NCI-H748 (cell line): ENCODE results near the gene LOC128125822.

Experiments used
- DNase-seq: peaks from one replicate; lab custom pipeline; 2025; ENCODE audit not compliant: unreplicated experiment; lab: John Stamatoyannopoulos, UW

LOC128125822 gene

DNA sequence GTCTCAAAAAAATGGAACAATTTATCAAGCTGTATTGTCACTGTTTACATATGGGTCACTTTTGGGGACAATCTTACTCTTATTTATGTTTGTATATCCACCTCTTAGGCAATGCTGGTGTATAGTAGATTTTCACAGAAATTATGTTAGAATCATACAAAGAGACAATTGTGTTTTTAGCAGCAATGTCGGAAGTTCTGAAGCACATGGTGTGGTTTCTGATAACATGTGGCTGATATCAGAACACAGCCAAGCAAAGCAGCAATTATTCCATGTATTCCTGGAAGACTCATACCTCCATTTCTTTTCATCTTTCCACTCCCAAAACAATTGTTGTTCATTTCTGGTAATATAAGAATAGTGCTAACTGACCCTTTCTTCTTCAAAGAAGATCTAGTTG is 17.5 kb upstream of the LOC128125822 start:
- DNase-seq, result no peak

DNA sequence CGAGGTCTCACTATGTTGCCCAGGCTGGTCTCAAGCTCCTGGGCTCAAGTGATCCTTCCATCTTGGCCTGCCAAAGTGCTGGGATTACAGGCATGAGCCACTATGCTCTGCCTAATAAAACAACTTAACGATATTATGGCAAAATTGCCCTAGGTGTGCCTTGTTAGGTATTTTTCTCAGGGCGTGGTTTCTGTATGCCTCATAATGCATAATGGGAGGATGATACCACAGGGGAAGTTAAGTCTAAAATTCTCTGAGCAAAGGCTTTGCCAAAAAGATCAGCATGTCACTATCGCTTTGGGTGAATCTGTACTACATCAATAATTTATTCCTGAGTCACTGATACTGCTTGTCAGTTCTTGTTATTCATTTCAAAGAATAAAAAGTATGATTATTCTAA is 15.9 kb upstream of the LOC128125822 start:
- DNase-seq, result no peak

DNA sequence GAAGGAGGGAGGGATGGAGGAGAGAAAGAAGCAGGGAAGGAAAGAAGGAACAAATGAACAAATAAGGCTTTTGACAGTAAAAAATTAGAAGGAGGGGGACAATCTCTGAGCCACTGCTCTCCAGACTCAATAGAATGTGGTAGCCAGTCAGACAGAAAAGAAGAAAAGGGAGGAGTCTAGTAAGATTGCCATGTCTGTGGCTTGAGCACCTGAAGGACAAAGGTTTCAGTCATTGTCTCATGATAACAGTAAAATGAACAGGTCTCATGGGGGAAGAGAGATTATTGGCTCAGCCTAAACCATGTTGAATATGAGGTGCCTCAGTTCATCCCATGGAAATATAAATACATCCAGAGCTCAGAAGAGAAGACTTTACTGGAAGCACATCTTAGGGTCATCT is 14.0 kb upstream of the LOC128125822 start:
- no peak for DNase-seq

DNA sequence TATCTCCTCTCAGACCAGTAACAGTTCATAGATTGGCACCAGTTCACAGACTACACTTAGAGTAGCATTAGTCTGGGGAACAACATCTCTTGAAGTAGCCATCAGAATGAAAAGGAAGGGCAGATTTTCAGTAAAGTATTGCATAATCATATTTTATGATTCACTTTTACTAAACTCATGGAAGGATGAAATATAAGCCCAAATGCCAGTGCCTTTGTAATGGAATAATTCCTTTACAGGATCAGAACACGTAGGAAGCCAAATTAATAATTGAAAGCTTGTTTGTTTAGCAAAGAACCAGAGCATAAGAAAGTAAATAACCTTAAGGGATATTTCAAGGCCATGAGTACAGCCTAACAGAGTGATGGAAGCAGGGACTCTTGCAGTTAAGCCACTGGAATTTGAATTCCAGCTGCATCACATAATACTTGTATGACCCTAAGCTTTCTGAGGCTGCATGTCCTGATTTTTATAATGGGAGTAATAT is 11.4 kb upstream of the LOC128125822 start:
- DNase-seq, result no peak

DNA sequence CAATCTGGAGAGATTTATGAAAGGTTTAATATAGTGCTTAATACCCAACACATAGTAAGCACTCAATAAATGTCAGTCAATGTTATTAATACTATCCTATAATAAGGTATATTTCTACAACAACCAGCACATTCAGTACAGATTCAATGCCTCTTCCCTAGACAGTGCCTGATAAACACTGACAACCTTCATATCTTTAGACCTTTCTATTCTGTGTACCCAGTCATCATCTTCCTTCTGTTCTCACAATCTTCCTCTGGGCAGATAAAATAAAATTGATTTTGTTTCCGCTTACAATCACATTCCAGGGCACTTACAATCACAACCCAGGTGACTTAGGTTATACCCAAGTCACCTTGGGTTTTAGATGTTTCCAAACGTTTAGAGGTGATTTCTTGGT is 11.0 kb upstream of the LOC128125822 start:
- DNase-seq, result no peak

DNA sequence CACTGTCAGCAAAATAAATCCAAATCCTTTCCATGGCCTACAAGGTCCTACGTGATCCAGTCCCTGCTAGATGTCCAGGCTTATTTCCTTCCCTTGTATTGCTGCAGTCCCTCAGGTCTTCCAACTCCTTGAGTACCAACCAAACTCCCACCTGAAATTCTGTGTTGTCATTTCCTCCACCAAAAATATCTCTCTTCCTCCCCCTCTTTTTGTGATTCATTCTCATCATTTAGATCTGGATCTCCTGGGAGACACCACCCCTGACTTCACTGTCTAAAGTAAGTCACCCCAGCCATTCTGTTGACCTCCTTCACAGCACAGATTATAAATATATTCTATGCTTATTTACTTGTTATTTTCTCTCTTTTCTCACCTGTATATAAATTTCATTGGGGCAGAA is 9.0 kb upstream of the LOC128125822 start:
- no peak for DNase-seq

DNA sequence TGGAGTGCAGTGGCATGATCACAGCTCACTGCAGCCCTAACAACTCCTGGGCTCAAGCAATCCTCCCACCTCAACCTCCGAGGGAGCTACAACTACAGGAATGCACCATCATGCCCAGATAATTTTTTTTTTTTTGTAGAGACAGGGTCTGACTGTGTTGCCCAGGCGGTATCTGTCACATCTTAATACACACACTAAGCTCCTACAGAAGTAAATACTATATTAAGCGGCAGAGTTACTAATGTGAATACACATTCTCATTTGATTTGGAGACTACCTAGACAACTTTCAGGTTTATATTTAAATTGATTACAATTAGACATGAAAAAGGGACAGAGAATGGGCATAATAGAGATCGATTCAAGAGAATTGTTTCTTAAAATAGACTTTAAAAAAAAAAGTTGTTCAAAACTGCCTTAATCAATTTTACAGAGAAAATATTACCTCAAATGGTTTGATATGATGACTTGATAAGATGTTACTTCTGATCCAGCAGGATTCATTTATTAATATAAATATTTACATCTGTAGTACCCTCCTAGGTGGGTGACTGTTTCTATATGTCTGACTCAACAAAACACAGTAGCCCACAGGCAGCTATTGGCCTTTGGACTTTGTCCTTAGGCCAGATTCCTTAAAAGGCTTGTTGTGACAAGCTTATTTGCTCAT is 7.1 kb upstream of the LOC128125822 start:
- no peak for DNase-seq

DNA sequence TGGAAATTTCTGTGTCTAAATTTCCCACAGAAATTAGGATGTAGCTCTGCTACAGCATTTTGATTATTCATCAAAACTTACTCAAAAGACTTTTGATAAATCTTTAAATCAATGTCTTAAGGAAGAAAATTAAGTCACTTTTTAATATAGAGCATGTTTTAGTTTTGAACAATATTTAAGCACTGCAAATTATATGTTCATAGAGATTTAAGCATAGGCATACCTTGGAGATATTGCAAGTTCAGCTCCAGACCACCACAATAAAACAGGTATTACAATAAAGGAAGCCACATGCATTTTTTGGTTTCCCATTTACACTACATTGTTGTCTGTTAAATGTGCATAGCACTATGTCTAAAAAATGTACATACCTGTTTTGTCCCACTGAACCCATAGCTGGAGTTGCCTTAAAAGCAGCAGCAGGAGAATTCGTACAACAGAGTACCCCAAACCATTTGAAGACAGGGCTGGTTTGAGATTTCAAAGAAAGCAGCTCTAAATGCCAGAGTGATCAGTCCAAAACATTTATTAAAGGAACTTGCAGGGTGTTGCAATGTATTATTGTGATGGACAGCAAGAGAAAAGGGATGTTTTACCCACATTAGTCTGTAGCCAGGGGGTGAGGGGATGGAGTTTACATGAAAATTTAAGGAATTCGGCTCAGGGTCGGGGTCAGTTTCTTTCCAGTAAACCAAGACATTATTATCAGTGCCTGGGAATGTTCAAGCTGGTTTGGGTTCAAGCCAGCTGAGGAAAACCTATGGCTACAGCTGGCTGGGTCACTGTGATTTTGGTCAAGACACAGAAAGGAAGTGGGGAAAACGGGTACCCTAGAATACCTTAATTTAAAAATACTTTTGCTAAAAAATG is 6.3 kb upstream of the LOC128125822 start:
- no peak for DNase-seq

DNA sequence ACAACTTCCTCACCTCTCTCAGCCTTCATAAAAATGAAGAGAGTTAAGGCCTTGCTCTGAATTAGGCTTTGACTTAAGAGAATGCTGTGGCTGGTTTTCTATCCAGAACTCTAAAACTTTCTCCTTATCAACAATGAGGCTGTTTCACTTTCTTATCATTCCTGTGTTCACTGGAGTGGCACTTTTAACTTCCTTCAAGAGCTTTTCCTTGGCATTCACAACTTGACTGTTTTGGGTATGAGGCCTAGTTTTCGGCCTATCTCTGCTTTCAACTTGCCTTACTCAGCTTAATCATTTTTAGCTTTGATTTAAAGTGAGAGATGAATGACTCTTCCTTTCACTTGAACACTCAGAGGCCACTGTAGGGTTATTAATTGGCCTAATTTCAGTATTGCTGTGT is 4.3 kb upstream of the LOC128125822 start:
- DNase-seq, result no peak

DNA sequence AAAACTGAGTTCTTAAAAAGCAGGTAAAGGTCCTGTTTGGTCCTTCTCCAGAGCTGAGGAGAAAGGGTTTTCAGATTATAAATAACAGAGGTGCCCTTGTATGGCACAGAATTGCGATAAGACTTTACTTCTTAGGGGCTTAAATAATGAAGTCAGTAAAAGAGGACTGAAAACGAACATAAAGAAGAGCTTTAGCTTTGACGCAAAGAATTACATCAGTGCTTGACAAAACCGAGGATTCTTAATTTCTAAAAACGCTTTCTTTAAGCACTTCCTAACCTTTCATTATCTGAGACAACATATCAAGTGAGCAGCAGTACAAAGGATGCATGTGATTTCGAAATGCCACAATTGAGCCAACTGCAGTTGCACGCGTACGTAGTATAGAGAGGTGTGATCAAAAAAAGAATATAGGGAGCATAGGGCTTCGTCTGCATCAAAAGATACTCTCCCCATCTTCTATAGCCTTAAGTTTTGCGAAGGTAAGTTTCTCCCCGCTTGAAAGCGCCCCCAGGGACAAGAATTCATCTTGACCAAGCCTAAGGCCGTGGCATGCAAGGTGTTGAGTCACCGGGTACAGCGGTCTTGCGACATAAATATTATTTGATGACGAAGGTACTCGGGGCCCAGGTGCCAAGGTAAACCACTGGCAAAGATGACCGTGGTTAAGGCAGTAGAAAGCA is 778 bp upstream of the LOC128125822 start:
- DNase-seq, result peak; percentile 93

DNA sequence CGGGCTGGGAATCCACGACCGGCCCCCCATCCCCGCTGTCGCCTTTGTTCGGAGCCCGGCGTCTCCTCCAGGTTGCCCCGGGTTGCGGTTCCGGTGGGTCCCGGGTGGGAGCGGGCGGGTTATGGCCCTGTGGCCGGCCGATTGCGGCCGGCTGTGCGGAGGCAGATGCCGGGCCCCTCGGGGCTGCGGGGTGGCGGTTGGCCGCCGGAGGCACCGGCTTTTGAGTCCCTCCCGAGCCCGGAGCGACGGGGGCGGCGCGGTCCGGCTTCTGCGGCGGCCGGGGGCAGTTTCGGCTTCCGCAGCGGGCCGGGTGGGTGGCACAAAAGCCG is 431 bp downstream of the LOC128125822 start:
- DNase-seq, result peak; percentile 57

DNA sequence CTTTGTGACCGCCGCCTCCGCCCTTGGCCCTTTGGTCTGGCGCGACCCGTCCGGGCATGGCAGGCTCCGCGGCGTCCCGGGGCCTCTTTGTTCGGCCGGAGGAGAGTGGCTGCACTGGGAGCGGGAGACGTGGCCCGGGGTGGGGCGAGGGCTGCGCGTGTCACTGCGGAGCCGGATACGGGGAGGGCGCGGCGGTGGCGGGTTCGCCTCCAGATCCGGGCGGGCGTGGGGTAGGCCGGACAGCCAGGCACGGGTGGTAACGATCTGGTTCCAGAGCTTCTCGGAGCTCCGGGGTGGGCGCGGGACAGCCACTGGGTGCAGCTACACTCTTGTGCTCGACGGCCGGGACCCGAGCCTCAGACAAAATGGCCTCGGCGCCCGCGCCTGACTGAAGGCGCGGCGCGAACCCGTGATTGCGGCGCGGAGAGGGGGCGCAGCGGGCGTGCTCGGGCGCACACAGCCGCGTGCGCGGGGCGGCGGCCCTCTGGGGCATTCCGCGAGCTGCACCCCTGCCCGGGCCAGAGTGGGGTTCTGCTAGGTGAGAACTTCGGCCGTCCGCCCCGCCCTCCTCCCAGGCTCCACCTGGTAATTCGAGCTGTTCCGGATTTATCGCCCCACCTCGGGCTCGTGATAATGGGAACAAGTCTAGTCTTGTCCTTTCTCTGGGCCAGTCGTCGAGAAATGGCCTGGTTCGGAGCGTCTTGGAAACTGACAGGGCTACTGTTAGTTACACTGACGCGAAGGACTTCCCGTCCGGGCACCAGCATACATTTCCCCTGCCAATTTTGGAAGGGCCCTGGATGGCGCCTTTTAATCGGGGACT is 1.0 kb downstream of the LOC128125822 start:
- peak; percentile 95 for DNase-seq

DNA sequence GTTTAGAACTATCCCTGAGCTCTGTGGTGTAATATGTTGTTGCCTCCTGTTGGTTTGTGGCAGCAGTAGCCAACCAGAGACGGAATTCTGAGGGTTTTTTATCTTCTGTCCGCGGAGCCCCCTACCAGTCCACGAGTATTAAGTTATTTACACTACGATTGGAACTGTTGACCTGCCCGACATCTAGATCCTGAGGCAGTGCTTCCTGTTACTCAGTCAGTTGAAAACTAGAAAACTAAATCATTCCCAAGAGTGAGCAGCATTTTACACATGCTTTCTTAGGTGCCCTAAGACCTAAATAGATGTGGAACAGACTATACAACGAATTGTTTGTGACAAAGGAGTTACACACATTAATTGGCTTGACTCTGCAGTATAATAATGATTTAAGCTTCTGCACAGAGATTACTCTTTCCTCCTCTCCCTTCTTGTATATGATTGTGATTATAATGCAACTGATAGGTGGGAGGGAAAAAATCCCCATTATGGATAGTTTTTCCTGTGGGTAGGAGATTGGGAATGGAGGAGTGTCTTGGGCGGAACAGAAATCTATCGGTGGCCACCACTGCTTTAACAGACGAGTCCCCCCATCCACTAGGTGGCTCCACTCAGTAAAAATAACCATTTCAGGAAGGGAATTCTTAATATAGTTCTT is 1.7 kb downstream of the LOC128125822 start:
- DNase-seq, result peak; percentile 82

DNA sequence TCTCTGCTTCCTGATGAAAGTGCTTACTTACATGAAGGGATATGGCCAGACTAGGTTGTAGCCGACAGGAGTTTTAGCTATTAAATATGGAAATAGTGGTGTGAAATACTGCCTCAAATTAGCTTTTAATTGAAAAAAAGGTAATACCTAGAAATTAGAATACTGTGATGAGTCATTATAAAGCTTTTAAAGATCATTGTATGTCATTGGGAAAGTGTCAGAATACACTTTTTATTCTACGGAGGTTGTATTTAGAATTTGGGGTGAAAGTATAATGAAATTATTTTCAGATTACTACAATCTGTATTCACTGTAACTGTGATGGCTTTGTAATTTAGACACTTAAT is 2.2 kb downstream of the LOC128125822 start:
- no peak for DNase-seq

DNA sequence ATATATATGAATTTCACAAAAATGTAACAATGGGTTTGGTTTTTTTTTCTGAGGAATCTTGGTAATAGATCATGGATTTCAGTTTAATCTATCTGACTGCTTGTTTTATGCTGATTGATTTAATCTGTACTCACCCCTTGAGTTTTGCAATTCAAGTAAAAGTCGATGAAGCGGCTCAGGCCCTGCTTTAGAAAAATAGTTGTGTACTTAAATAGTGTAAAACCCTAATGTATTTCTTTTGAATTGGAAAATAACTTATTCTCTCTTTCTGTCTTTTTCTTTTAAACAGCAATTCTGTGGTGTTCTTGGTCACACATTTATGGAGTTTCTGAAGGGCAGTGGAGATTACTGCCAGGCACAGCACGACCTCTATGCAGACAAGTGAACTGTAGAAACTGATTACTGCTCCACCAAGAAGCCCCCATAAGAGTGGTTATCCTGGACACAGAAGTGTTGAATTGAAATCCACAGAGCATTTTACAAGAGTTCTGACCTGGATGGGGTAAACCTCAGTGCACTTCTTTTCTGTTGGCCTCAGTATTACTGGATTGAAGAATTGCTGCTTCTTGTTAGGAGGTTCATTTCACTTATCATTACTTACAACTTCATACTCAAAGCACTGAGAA is 4.0 kb downstream of the LOC128125822 start:
- DNase-seq, result no peak

DNA sequence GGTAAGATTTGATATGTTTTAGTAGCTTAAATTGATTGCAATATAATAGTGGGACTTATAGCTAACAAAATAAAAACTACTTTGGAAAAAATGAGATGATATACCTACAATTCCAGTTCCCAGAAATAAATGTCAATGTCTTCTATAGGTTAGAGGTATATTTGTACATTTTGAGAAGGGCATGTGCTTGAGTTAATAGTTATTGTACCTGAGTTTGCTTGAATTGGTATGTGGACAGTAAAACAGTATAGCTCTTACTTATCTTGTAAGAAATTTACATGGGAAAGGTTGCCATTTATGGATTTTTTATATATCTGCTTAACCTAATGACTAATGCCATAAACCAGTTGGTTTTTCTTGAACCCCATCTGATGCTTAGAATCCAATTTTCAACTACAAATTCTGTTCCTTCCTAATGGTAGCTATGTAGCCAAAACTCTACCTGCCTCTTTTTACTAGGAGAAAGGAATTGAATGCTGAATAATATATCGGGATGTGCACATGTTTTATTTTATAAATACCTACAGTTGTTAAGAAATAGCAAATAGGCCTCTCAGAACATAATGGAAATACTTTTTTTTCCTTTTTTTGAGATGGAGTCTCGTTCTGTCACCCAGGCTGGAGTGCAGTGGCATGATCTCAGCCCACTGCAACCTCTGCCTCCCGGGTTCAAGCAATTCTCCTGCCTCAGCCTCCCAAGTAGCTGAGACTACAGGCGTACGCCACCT is 4.9 kb downstream of the LOC128125822 start:
- no peak for DNase-seq

DNA sequence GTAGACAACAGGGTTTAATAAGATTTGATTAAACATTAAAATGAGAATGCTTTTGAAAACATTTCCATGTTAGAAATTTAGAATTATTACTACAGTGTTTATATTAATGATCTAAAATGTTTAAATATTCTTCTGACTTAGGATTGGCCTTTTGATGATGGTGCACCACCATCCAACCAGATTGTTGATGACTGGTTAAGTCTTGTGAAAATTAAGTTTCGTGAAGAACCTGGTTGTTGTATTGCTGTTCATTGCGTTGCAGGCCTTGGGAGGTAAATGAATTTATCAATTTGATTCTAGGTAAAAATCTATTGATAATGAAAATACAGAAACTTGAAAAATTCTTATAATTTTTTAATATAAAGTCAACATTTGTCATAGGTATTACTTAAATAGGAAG is 6.5 kb downstream of the LOC128125822 start:
- no peak for DNase-seq

DNA sequence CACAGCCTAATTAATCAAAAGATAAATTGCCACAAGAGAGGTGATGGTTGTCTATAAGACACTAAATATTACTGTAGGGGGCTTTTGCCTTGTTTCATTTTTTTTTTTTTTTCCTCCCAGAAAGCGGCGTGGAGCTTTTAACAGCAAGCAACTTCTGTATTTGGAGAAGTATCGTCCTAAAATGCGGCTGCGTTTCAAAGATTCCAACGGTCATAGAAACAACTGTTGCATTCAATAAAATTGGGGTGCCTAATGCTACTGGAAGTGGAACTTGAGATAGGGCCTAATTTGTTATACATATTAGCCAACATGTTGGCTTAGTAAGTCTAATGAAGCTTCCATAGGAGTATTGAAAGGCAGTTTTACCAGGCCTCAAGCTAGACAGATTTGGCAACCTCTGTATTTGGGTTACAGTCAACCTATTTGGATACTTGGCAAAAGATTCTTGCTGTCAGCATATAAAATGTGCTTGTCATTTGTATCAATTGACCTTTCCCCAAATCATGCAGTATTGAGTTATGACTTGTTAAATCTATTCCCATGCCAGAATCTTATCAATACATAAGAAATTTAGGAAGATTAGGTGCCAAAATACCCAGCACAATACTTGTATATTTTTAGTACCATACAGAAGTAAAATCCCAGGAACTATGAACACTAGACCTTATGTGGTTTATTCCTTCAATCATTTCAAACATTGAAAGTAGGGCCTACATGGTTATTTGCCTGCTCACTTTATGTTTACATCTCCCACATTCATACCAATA is 7.8 kb downstream of the LOC128125822 start:
- DNase-seq, result no peak

DNA sequence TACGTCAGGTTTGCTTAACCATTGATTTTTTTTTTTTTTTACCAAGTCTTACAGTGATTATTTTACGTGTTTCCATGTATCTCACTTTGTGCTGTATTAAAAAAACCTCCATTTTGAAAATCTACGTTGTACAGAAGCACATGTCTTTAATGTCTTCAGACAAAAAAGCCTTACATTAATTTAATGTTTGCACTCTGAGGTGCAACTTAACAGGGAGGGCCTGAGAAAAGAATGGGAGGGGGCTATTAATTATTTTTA is 8.4 kb downstream of the LOC128125822 start:
- no peak for DNase-seq
